Thoracic aorta (tissue), 2 donors: ENCODE data around the gene NFASC. TPM values are rescaled to one million over a fixed set of nuclear protein-coding genes. Genes with fewer than 3 reads are reported as not detected.

Experiments used
- ATAC-seq: fragments of 150-250 bp; one replicate; pipeline ENCODE4 v1.8.0; 2017; ENCODE audit warnings: low read depth; ENCODE audit not compliant: insufficient number of reproducible peaks, low FRiP score
- DNase-seq: peaks from one replicate; pipeline ENCODE4 v3.0.0-alpha.2; 2020; ENCODE audit warnings: low spot score
- H3K27ac ChIP-seq, 2 donors: fragments of 200-600 bp; sonication (generic); 1 replicate in 1 of 2; 2 replicates in 1 of 2; pipeline ENCODE4 v1.5.1; 2016; ENCODE audit warnings: mild to moderate bottlenecking in 2 of 2, moderate library complexity in 2 of 2
- H3K27me3 ChIP-seq: fragments of 200-600 bp; sonication (generic); replicated peaks from 2 replicates; pipeline ENCODE4 v1.6.0; 2016; ENCODE audit warnings: mild to moderate bottlenecking; ENCODE audit not compliant: insufficient read depth
- H3K36me3 ChIP-seq: fragments of 200-600 bp; sonication (generic); one replicate; pipeline ENCODE4 v1.5.1; 2016
- H3K4me1 ChIP-seq, 2 donors: fragments of 200-600 bp; sonication (generic); 1 replicate in 1 of 2; 2 replicates in 1 of 2; pipeline versions ENCODE4 v1.5.1 to v1.6.0; 2016; ENCODE audit warnings: low read depth in 2 of 2, mild to moderate bottlenecking in 1 of 2; ENCODE audit not compliant: control insufficient read depth in 1 of 2
- H3K4me3 ChIP-seq: fragments of 200-600 bp; sonication (generic); 2 replicates; pipeline ENCODE4 v1.5.1; 2016; ENCODE audit warnings: mild to moderate bottlenecking
- H3K9me3 ChIP-seq: fragments of 200-600 bp; sonication (generic); 2 replicates; pipeline ENCODE4 v1.5.1; 2016
- CTCF ChIP-seq: fragments of 200-600 bp; sonication (generic); IDR thresholded peaks from one replicate; pipeline ENCODE4 v1.5.1; 2019; ENCODE audit warnings: antibody characterized with exemption
- total RNA-seq, 2 donors: library from RNA; depleted of rRNA; stranded (reverse); fragments of >200 nt; gene quantifications; one replicate each; pipeline versions ENCODE4 v1.1.0 to v1.2.3, GENCODE V29; 2016

The NFASC gene
- total RNA-seq, 2 donors from 2014 or later = 26.2 to 29.5 TPM

- H3K4me1 ChIP-seq = no peaks in the 10 kb centered on the region
- no peaks in the 10 kb centered on the region for H3K27me3 ChIP-seq
- no peak overlapping the region for H3K27ac ChIP-seq
- no peak for TF ChIP-seq CTCF
- H3K36me3 ChIP-seq = no peaks in the 10 kb centered on the region
- ATAC-seq (no peak), DNase-seq (no peak)
- no peaks in the 10 kb centered on the region for H3K9me3 ChIP-seq
- no peak overlapping the region for H3K4me3 ChIP-seq
Observed at GRCh38 chr1:204835737-204836136, 34.9 kb upstream of the NFASC start.

GRCh38 chr1:204836856-204837255 lies 33.8 kb upstream of the NFASC start:
- Histone ChIP-seq H3K36me3 (no peaks in the 10 kb centered on the region), H3K27ac (no peak overlapping the region), H3K4me1 (no peaks in the 10 kb centered on the region), H3K9me3 (no peaks in the 10 kb centered on the region), H3K27me3 (no peaks in the 10 kb centered on the region), H3K4me3 (no peak overlapping the region)
- TF ChIP-seq CTCF = no peak
- DNase-seq (no peak), ATAC-seq (no peak)

GRCh38 chr1:204837440-204838084 lies 33.1 kb upstream of the NFASC start:
- ATAC-seq (peak; percentile 55), DNase-seq (no peak)
- H3K27me3 ChIP-seq = no peaks in the 10 kb centered on the region
- no peaks in the 10 kb centered on the region for H3K9me3 ChIP-seq
- no peaks in the 10 kb centered on the region for H3K4me1 ChIP-seq
- no peak overlapping the region for H3K27ac ChIP-seq
- H3K36me3 ChIP-seq = no peaks in the 10 kb centered on the region
- H3K4me3 ChIP-seq = no peak overlapping the region
- TF ChIP-seq CTCF = no peak

GRCh38 chr1:204841316-204841715 lies 29.3 kb upstream of the NFASC start:
- ATAC-seq (no peak), DNase-seq (no peak)
- Histone ChIP-seq H3K4me3 (no peak overlapping the region), H3K27me3 (no peaks in the 10 kb centered on the region), H3K9me3 (no peaks in the 10 kb centered on the region), H3K4me1 (no peaks in the 10 kb centered on the region), H3K27ac (no peak overlapping the region), H3K36me3 (no peaks in the 10 kb centered on the region)
- TF ChIP-seq CTCF = no peak

- no peaks in the 10 kb centered on the region for H3K27me3 ChIP-seq
- ATAC-seq = no peak
- no peaks in the 10 kb centered on the region for H3K4me1 ChIP-seq
- H3K4me3 ChIP-seq = no peak overlapping the region
- DNase-seq = no peak
- no peaks in the 10 kb centered on the region for H3K36me3 ChIP-seq
- no peaks in the 10 kb centered on the region for H3K9me3 ChIP-seq
- no peak overlapping the region for H3K27ac ChIP-seq
- no peak for TF ChIP-seq CTCF
Observed at GRCh38 chr1:204841798-204842197, 28.9 kb upstream of the NFASC start.
